ENCODE data around the gene VEGFA. TPM values are rescaled to one million over a fixed set of nuclear protein-coding genes. Genes with fewer than 3 reads are reported as not detected.

VEGFA gene
- total RNA-seq, 4 donors from 2014 or later = 28.0 to 107 (median 80.8) TPM

DNA sequence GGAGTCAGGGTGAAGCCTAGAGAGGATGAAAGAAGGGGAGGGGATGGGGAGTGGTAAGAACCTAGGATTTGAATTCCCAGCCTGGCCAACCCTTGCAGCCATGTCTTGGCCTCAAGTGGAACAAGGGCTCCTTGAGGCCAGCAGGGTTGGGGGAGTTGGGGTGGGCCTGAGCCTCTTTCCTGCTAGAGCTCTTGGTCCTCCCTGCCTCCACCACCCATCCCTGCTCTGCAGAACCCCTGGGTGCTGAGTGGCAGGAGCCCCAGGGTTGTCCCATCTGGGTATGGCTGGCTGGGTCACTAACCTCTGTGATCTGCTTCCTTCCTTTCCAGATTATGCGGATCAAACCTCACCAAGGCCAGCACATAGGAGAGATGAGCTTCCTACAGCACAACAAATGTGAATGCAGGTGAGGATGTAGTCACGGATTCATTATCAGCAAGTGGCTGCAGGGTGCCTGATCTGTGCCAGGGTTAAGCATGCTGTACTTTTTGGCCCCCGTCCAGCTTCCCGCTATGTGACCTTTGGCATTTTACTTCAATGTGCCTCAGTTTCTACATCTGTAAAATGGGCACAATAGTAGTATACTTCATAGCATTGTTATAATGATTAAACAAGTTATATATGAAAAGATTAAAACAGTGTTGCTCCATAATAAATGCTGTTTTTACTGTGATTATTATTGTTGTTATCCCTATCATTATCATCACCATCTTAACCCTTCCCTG, 8.3 kb downstream of the VEGFA start:
- no peaks in the 10 kb centered on the region for H3K9me3 ChIP-seq
- peaks cover 22 to 78% (median 24%) of the 10 kb centered on the region in 3 donors for H3K36me3 ChIP-seq
- no peak for DNase-seq
- no peak overlapping the region for H3K4me3 ChIP-seq
- peaks cover 23 to 54% (median 31%) of the 10 kb centered on the region in 3 donors for H3K4me1 ChIP-seq
- intact Hi-C loops (cut with DNase I) = no loop called here
- 72 to 83% methylated on average over 4 of the region's 4 CpGs for WGBS, 2 donors
- no peak for TF ChIP-seq POLR2A (IDR thresholded peaks at IDR 0.05)
- TF ChIP-seq CTCF (IDR thresholded peaks at IDR 0.05) = no peak
- H3K27me3 ChIP-seq = no peaks in the 10 kb centered on the region
- no peak overlapping the region for H3K27ac ChIP-seq

GRCh38 chr6:43778976-43779851, 9.2 kb downstream of the VEGFA start:
- no peak overlapping the region for H3K4me3 ChIP-seq
- WGBS, 2 donors = 91 to 92% methylated on average over 6 to 7 of the region's 12 CpGs
- TF ChIP-seq POLR2A (IDR thresholded peaks at IDR 0.05) = no peak
- TF ChIP-seq CTCF (IDR thresholded peaks at IDR 0.05) = no peak
- H3K27me3 ChIP-seq = no peaks in the 10 kb centered on the region
- H3K36me3 ChIP-seq = peaks cover 29 to 87% (median 32%) of the 10 kb centered on the region in 3 donors
- intact Hi-C loops (cut with DNase I) = no loop called here
- no peak overlapping the region for H3K27ac ChIP-seq
- H3K9me3 ChIP-seq = no peaks in the 10 kb centered on the region
- peaks cover 13 to 45% (median 22%) of the 10 kb centered on the region in 3 donors for H3K4me1 ChIP-seq
- DNase-seq = no peak

DNA sequence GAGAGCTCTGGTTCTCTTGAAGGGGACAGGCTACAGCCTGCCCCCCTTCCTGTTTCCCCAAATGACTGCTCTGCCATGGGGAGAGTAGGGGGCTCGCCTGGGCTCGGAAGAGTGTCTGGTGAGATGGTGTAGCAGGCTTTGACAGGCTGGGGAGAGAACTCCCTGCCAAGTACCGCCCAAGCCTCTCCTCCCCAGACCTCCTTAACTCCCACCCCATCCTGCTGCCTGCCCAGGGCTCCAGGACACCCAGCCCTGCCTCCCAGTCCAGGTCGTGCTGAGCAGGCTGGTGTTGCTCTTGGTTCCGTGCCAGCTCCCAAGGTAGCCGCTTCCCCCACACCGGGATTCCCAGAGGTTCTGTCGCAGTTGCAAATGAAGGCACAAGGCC, 9.8 kb downstream of the VEGFA start:
- H3K27ac ChIP-seq = peak overlapping the region in 1 of 4 donors; percentile 21
- no peaks in the 10 kb centered on the region for H3K9me3 ChIP-seq
- H3K27me3 ChIP-seq = no peaks in the 10 kb centered on the region
- TF ChIP-seq POLR2A (IDR thresholded peaks at IDR 0.05) (no peak), CTCF (IDR thresholded peaks at IDR 0.05) (no peak)
- intact Hi-C loops (cut with DNase I) = no loop called here
- H3K36me3 ChIP-seq = peaks cover 29 to 93% (median 32%) of the 10 kb centered on the region in 3 donors
- peaks cover 7 to 38% (median 15%) of the 10 kb centered on the region in 3 donors for H3K4me1 ChIP-seq
- DNase-seq = no peak
- H3K4me3 ChIP-seq = no peak overlapping the region
- 40% methylated on average over 2 of the region's 8 CpGs; no CpG with 5 or more reads in 1 of the 2 donors for WGBS, 2 donors

DNA sequence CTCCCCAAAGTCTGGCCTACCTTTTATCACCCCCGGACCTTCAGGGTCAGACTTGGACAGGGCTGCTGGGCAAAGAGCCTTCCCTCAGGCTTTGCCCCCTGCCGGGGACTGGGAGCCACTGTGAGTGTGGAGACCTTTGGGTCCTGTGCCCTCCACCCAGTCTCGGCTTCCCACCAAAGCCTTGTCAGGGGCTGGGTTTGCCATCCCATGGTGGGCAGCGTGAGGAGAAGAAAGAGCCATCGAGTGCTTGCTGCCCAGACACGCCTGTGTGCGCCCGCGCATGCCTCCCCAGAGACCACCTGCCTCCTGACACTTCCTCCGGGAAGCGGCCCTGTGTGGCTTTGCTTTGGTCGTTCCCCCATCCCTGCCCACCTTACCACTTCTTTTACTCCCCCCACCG, 10.3 kb downstream of the VEGFA start:
- WGBS, 2 donors = 80 to 90% methylated on average over 8 to 11 of the region's 13 CpGs
- H3K27ac ChIP-seq = peak overlapping the region in 1 of 4 donors; percentile 21
- no peak overlapping the region for H3K4me3 ChIP-seq
- no peaks in the 10 kb centered on the region for H3K9me3 ChIP-seq
- H3K4me1 ChIP-seq = peaks cover 3 to 34% (median 11%) of the 10 kb centered on the region in 3 donors
- no peak for DNase-seq
- intact Hi-C loops (cut with DNase I) = no loop called here
- no peaks in the 10 kb centered on the region for H3K27me3 ChIP-seq
- peaks cover 32 to 98% (median 33%) of the 10 kb centered on the region in 3 donors for H3K36me3 ChIP-seq
- TF ChIP-seq POLR2A (IDR thresholded peaks at IDR 0.05) (no peak), CTCF (IDR thresholded peaks at IDR 0.05) (no peak)

Data from esophagus squamous epithelium (tissue), 5 donors.